Activated T-helper 1 cell treated with anti-CD3 and anti-CD28 coated beads, Interleukin-12 subunit alpha, Interleukin-12 subunit beta, Interleukin-2, Interleukin-4 antibody, amounts not matched to agents 30 ng/mL and 10 ng/mL and 1 ng/mL, durations not matched to agents 14 hours and 24 hours and 36 hours (primary cell): Measurements from ENCODE around the gene NGEF. TPM values are rescaled to one million over a fixed set of nuclear protein-coding genes. Genes with fewer than 3 reads are reported as not detected.

ENCODE experiments used
- DNase-seq: peaks from one replicate; pipeline ENCODE4 v3.0.0; 2021; ENCODE audit warnings: low spot score
- H3K27ac Mint-ChIP-seq: one replicate; pipeline ENCODE4 v1.8.0; 2021; ENCODE audit warnings: mild to moderate bottlenecking, mixed read lengths
- H3K27me3 Mint-ChIP-seq: one replicate; pipeline ENCODE4 v1.8.0; 2022; ENCODE audit warnings: mild to moderate bottlenecking, moderate library complexity, mixed read lengths; ENCODE audit not compliant: insufficient read depth
- H3K36me3 Mint-ChIP-seq: one replicate; pipeline ENCODE4 v1.8.0; 2021; ENCODE audit warnings: low read depth, mixed read lengths
- H3K4me1 Mint-ChIP-seq: one replicate; pipeline ENCODE4 v1.8.0; 2021; ENCODE audit warnings: low read depth, mixed read lengths
- H3K4me3 Mint-ChIP-seq: one replicate; pipeline ENCODE4 v1.8.0; 2021; ENCODE audit warnings: mild to moderate bottlenecking, moderate library complexity, mixed read lengths
- H3K9me3 Mint-ChIP-seq: one replicate; pipeline ENCODE4 v1.8.0; 2021; ENCODE audit warnings: mixed read lengths
- intact Hi-C: fragments of 100-400 bp; cut with micrococcal nuclease; formaldehyde crosslinking; loops from one replicate; pipeline ENCODE4 v1.15.1; 2024
- total RNA-seq: library from RNA; stranded (reverse); gene quantifications from 2 replicates; pipeline ENCODE4 v1.2.3, GENCODE V29; 2022

Gene NGEF
- total RNA-seq, 1 donor from 2014 or later: 0.21 TPM

GRCh38 chr2:233007739-233008138 is 5.3 kb downstream of the NGEF start:
- H3K27ac Mint-ChIP-seq: no peak overlapping the region
- no peak overlapping the region for H3K4me3 Mint-ChIP-seq
- intact Hi-C loops: no loop called here

GRCh38 chr2:233007270-233007669 is 5.8 kb downstream of the NGEF start:
- intact Hi-C loops: no loop called here
- H3K9me3 Mint-ChIP-seq: no peaks in the 10 kb centered on the region
- DNase-seq: no peak
- no peak overlapping the region for H3K27ac Mint-ChIP-seq
- peaks cover 9% of the 10 kb centered on the region for H3K27me3 Mint-ChIP-seq
- H3K36me3 Mint-ChIP-seq: no peaks in the 10 kb centered on the region
- H3K4me3 Mint-ChIP-seq: no peak overlapping the region
- H3K4me1 Mint-ChIP-seq: no peaks in the 10 kb centered on the region

More at GRCh38 chr2:233007739-233008138, 5.3 kb downstream of the NGEF start:
- H3K4me1 Mint-ChIP-seq: no peaks in the 10 kb centered on the region
- H3K27me3 Mint-ChIP-seq: peaks cover 9% of the 10 kb centered on the region
- DNase-seq: no peak
- H3K36me3 Mint-ChIP-seq: no peaks in the 10 kb centered on the region
- H3K9me3 Mint-ChIP-seq: no peaks in the 10 kb centered on the region

- no peaks in the 10 kb centered on the region for H3K4me1 Mint-ChIP-seq
- H3K27ac Mint-ChIP-seq: no peak overlapping the region
- intact Hi-C loops: no loop called here
- DNase-seq: no peak
- H3K36me3 Mint-ChIP-seq: no peaks in the 10 kb centered on the region
- H3K4me3 Mint-ChIP-seq: no peak overlapping the region
- H3K9me3 Mint-ChIP-seq: no peaks in the 10 kb centered on the region
- peaks cover 9% of the 10 kb centered on the region for H3K27me3 Mint-ChIP-seq
These were observed 6.4 kb downstream of the NGEF start for GRCh38 chr2:233006648-233007047.

GRCh38 chr2:233005096-233005495 is 8.0 kb downstream of the NGEF start:
- no peak overlapping the region for H3K4me3 Mint-ChIP-seq
- H3K4me1 Mint-ChIP-seq: no peaks in the 10 kb centered on the region
- DNase-seq: no peak
- H3K27me3 Mint-ChIP-seq: peaks cover 6% of the 10 kb centered on the region
- intact Hi-C loops: no loop called here
- H3K27ac Mint-ChIP-seq: no peak overlapping the region
- no peaks in the 10 kb centered on the region for H3K9me3 Mint-ChIP-seq
- H3K36me3 Mint-ChIP-seq: no peaks in the 10 kb centered on the region

- intact Hi-C loops: no loop called here
- DNase-seq: no peak
- Mint-ChIP-seq H3K27me3 (peaks cover 5% of the 10 kb centered on the region), H3K27ac (no peak overlapping the region), H3K9me3 (no peaks in the 10 kb centered on the region), H3K36me3 (no peaks in the 10 kb centered on the region), H3K4me3 (no peak overlapping the region), H3K4me1 (no peaks in the 10 kb centered on the region)
These were observed 9.1 kb downstream of the NGEF start for GRCh38 chr2:233003658-233004555.

- no peaks in the 10 kb centered on the region for H3K36me3 Mint-ChIP-seq
- H3K4me3 Mint-ChIP-seq: no peak overlapping the region
- H3K4me1 Mint-ChIP-seq: no peaks in the 10 kb centered on the region
- no peak for DNase-seq
- intact Hi-C loops: no loop called here
- H3K27ac Mint-ChIP-seq: no peak overlapping the region
- peaks cover 5% of the 10 kb centered on the region for H3K27me3 Mint-ChIP-seq
- no peaks in the 10 kb centered on the region for H3K9me3 Mint-ChIP-seq
These were observed 10.0 kb downstream of the NGEF start for GRCh38 chr2:233002829-233003657.

- H3K27me3 Mint-ChIP-seq: peaks cover 5% of the 10 kb centered on the region
- intact Hi-C loops: no loop called here
- no peak overlapping the region for H3K4me3 Mint-ChIP-seq
- no peaks in the 10 kb centered on the region for H3K9me3 Mint-ChIP-seq
- H3K4me1 Mint-ChIP-seq: no peaks in the 10 kb centered on the region
- H3K36me3 Mint-ChIP-seq: no peaks in the 10 kb centered on the region
- DNase-seq: no peak
- no peak overlapping the region for H3K27ac Mint-ChIP-seq
These were observed 11.9 kb downstream of the NGEF start for GRCh38 chr2:233000886-233001750.

GRCh38 chr2:232999354-232999753 is 13.7 kb downstream of the NGEF start:
- H3K9me3 Mint-ChIP-seq: no peaks in the 10 kb centered on the region
- H3K27me3 Mint-ChIP-seq: peaks cover 5% of the 10 kb centered on the region
- no peaks in the 10 kb centered on the region for H3K4me1 Mint-ChIP-seq
- intact Hi-C loops: no loop called here
- no peak for DNase-seq
- no peaks in the 10 kb centered on the region for H3K36me3 Mint-ChIP-seq
- no peak overlapping the region for H3K4me3 Mint-ChIP-seq
- H3K27ac Mint-ChIP-seq: no peak overlapping the region

- DNase-seq: no peak
- H3K4me1 Mint-ChIP-seq: no peaks in the 10 kb centered on the region
- H3K36me3 Mint-ChIP-seq: no peaks in the 10 kb centered on the region
- H3K27ac Mint-ChIP-seq: no peak overlapping the region
- no peaks in the 10 kb centered on the region for H3K9me3 Mint-ChIP-seq
- H3K27me3 Mint-ChIP-seq: peaks cover 2% of the 10 kb centered on the region
- intact Hi-C loops: no loop called here
- no peak overlapping the region for H3K4me3 Mint-ChIP-seq
These were observed 14.4 kb downstream of the NGEF start for GRCh38 chr2:232998666-232998985.

GRCh38 chr2:232997749-232998665 is 15.0 kb downstream of the NGEF start:
- no peak for DNase-seq
- Mint-ChIP-seq H3K4me3 (no peak overlapping the region), H3K4me1 (no peaks in the 10 kb centered on the region), H3K9me3 (no peaks in the 10 kb centered on the region), H3K27ac (no peak overlapping the region), H3K36me3 (no peaks in the 10 kb centered on the region), H3K27me3 (no peaks in the 10 kb centered on the region)
- intact Hi-C loops: no loop called here

GRCh38 chr2:232994446-232994845 is 18.6 kb downstream of the NGEF start:
- intact Hi-C loops: no loop called here
- Mint-ChIP-seq H3K36me3 (no peaks in the 10 kb centered on the region), H3K27me3 (peaks cover 8% of the 10 kb centered on the region), H3K4me1 (no peaks in the 10 kb centered on the region), H3K4me3 (no peak overlapping the region), H3K27ac (no peak overlapping the region), H3K9me3 (no peaks in the 10 kb centered on the region)
- DNase-seq: no peak
